B cell (primary cell): ENCODE results near the gene PSMB5. TPM values are rescaled to one million over a fixed set of nuclear protein-coding genes. Genes with fewer than 3 reads are reported as not detected.

Experiments
- ATAC-seq: fragments of 200-7000 bp; cut with Tn5 transposase; one replicate; pipeline ENCODE4 v1.10.0; 2021; ENCODE audit warnings: low read depth, mild to moderate bottlenecking, moderate number of reproducible peaks, moderate library complexity
- CTCF ChIA-PET: fragments of 350-600 bp; sonication (Branson Sonifier 250); formaldehyde crosslinking; loops from one replicate; lab custom pipeline; 2021; ENCODE audit warnings: antibody characterized with exemption, inconsistent platforms; lab: Charles Lee
- POLR2A ChIA-PET: fragments of 350-600 bp; sonication (Branson Sonifier 250); formaldehyde crosslinking; loops from one replicate; lab custom pipeline; 2021; ENCODE audit warnings: antibody characterized with exemption; lab: Charles Lee
- DNase-seq: peaks from one replicate; pipeline ENCODE4 v3.0.0; 2013
- H2AFZ ChIP-seq: 2 replicates; pipeline ENCODE4 v1.6.1; 2012; ENCODE audit warnings: mild to moderate bottlenecking, low read depth, low read length; ENCODE audit not compliant: insufficient read depth, poor library complexity, severe bottlenecking
- H3K27ac ChIP-seq, 2 donors: 1 replicate in 1 of 2; 2 replicates in 1 of 2; pipeline ENCODE4 v1.5.1; 2012 to 2013; ENCODE audit warnings: low read length in 2 of 2, mild to moderate bottlenecking in 2 of 2, moderate library complexity in 1 of 2
- H3K27me3 ChIP-seq, 4 experiments: fragments of 200-600 bp in 1 of 4; sonication (generic) in 1 of 4; replicated peaks in 1 of 4; 1 replicate in 2 of 4; 2 replicates in 2 of 4; pipeline versions ENCODE4 v1.6.1 to v1.7.0; 2013 to 2016; ENCODE audit warnings: low read length in 3 of 4, mild to moderate bottlenecking in 2 of 4, mixed read lengths in 1 of 4, moderate library complexity in 1 of 4; ENCODE audit not compliant: insufficient read depth in 4 of 4, control insufficient read depth in 3 of 4; ENCODE audit errors: control extremely low read depth in 1 of 4
- H3K36me3 ChIP-seq, 2 experiments: replicated peaks in 1 of 2; 1 replicate in 1 of 2; 2 replicates in 1 of 2; pipeline versions ENCODE4 v1.6.1 to v1.7.1; 2013; ENCODE audit warnings: low read length in 1 of 2; ENCODE audit not compliant: insufficient read depth in 2 of 2, control insufficient read depth in 1 of 2; ENCODE audit errors: control extremely low read depth in 1 of 2, extremely low read depth in 1 of 2
- H3K4me1 ChIP-seq, 2 donors: fragments of 200-600 bp in 1 of 2; sonication (generic) in 1 of 2; 1 replicate in 1 of 2; 2 replicates in 1 of 2; pipeline versions ENCODE4 v1.5.1 to v1.6.1; 2013 to 2017; ENCODE audit warnings: low read length in 2 of 2; ENCODE audit not compliant: control insufficient read depth in 2 of 2, insufficient read depth in 2 of 2
- H3K4me2 ChIP-seq: replicated peaks from 2 replicates; pipeline ENCODE3; 2012; ENCODE audit warnings: mild to moderate bottlenecking, low read depth, low read length; ENCODE audit not compliant: poor library complexity, severe bottlenecking
- H3K4me3 ChIP-seq, 5 experiments: fragments of 200-600 bp in 1 of 5; sonication (generic) in 1 of 5; 1 replicate in 3 of 5; 2 replicates in 2 of 5; pipeline versions ENCODE4 v1.5.1 to v1.7.0; 2011 to 2016; ENCODE audit warnings: low read length in 4 of 5, mild to moderate bottlenecking in 4 of 5, low read depth in 2 of 5, control low read depth in 1 of 5, moderate library complexity in 1 of 5; ENCODE audit not compliant: insufficient read depth in 1 of 5; ENCODE audit errors: control extremely low read depth in 1 of 5, extremely low read depth in 1 of 5
- H3K79me2 ChIP-seq: fragments of 200-600 bp; sonication (generic); one replicate; pipeline ENCODE4 v1.6.0; 2016; ENCODE audit warnings: low read length; ENCODE audit not compliant: control insufficient read depth, insufficient read depth
- H3K9ac ChIP-seq: fragments of 200-600 bp; sonication (generic); 2 replicates; pipeline ENCODE4 v1.6.1; 2017; ENCODE audit warnings: mild to moderate bottlenecking, low read length, moderate library complexity
- H3K9me3 ChIP-seq, 3 donors: one replicate each; pipeline versions ENCODE4 v1.6.1 to v1.7.1; 2013; ENCODE audit warnings: low read length in 2 of 3; ENCODE audit not compliant: control insufficient read depth in 2 of 3, insufficient read depth in 1 of 3; ENCODE audit errors: control extremely low read depth in 1 of 3
- H4K20me1 ChIP-seq: 2 replicates; pipeline ENCODE4 v1.6.0; 2012; ENCODE audit warnings: mild to moderate bottlenecking, low read length; ENCODE audit not compliant: insufficient read depth, control insufficient read depth, poor library complexity, severe bottlenecking
- H3K27ac Mint-ChIP-seq: one replicate; pipeline ENCODE4 v1.8.0; 2021; ENCODE audit warnings: mixed read lengths
- H3K27me3 Mint-ChIP-seq: one replicate; pipeline ENCODE4 v1.8.0; 2021; ENCODE audit warnings: mixed read lengths
- H3K4me1 Mint-ChIP-seq: one replicate; pipeline ENCODE4 v1.8.0; 2021; ENCODE audit warnings: mixed read lengths
- H3K4me3 Mint-ChIP-seq: one replicate; pipeline ENCODE4 v1.8.0; 2021; ENCODE audit warnings: mixed read lengths
- H3K9me3 Mint-ChIP-seq: one replicate; pipeline ENCODE4 v1.8.0; 2022; ENCODE audit warnings: mixed read lengths; ENCODE audit not compliant: insufficient read depth
- EZH2 ChIP-seq: IDR thresholded peaks from 2 replicates; pipeline ENCODE4 v1.6.1; 2012; ENCODE audit warnings: borderline replicate concordance, low read depth, mild to moderate bottlenecking, moderate library complexity, low read length; ENCODE audit not compliant: insufficient read depth, poor library complexity, severe bottlenecking
- WGBS: methylation state at CpG from one replicate; pipeline ENCODE4 v1.1.5; 2013; ENCODE audit warnings: missing lambda C conversion rate; ENCODE audit not compliant: insufficient coverage; 5-methylcytosine and 5-hydroxymethylcytosine counted together
- intact Hi-C: fragments of 100-400 bp; cut with micrococcal nuclease; formaldehyde crosslinking; loops from one replicate; pipeline ENCODE4 v1.10.0; 2022
- polyA plus RNA-seq: library from polyadenylated mRNA; depleted of rRNA; stranded (reverse); fragments of >200 nt; gene quantifications from 2 replicates; pipeline ENCODE4 v1.2.3, GENCODE V29; 2012
- total RNA-seq, 2 donors: library from RNA; stranded (reverse); fragments of 120-200 nt in 1 of 2; gene quantifications; 1 replicate in 1 of 2; 2 replicates in 1 of 2; pipeline versions ENCODE4 v1.2.3 to v1.2.4, GENCODE V29; 2013 to 2022
- TF ChIP-seq, protein P1 (sequence below): fragments of 200-600 bp; IDR thresholded peaks from one replicate; pipeline ENCODE4 v1.8.0; 2022; ENCODE audit warnings: antibody characterized with exemption, mild to moderate bottlenecking

PSMB5 gene
- total and polyA plus RNA-seq, 2 donors (not counting 1 experiment from before 2014, with no cell fraction given): 16.5 to 29.0 TPM

DNA sequence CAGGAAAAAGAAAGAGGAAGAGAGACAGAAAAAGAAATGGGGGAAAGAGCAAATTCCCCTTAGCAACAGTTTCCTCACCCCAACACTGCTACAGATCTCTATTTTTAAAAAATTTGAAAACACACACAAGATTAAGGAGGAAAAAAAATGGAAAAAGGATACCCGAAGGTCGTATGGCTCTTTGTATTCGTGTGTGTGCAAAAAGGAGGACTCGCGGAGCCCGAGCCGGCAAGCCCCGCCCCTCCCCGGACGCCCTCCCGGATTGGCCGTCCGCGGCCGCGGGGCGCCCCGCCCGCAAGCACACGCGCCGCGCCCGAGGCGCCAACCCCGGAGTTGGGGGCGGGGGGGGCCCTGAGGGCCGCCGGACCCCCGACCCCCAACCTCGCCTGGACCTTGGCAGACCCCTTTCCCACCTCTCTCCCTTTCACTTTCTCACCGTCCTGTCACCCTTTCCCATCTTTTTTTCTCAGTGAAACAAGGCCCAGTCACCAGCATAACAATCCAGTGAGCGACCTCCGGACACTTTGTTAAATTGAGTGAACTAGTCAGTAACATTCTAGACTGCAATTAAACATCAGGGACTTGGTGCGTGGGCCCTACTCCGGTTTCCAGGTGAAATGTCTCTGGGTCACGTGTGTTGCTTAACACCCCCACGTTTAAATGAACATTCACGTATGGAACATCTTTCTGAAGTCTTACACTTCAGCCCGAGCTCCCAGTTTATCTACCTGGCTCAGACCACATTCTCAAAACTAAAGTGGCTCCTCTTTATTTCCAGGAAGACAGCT is 24.6 kb downstream of the PSMB5 start, which contains the start of gene C14orf93:
Gene C14orf93, minus strand, starts transcription at position 205 of the 788 bp plus-strand sequence. CDS start 11,120 bp downstream, outside the sequence.
- Histone ChIP-seq H3K79me2 (peaks cover 7% of the 10 kb centered on the region), H3K9me3 (no peaks in the 10 kb centered on the region), H3K4me1 (peaks cover 24 to 32% of the 10 kb centered on the region in 2 donors), H2AFZ (peak within 1 kb of the TSS; percentile 88), H3K4me3 (peak within 1 kb of the TSS; percentile 57 to 98 (median 63)), H3K4me2 (peak within 1 kb of the TSS; percentile 82), H3K36me3 (no peaks in the 10 kb centered on the region), H3K9ac (peak within 1 kb of the TSS; percentile 84), H3K27me3 (no peaks in the 10 kb centered on the region), H3K27ac (peak within 1 kb of the TSS; percentile 70 to 80), H4K20me1 (no peaks in the 10 kb centered on the region)
- peak; percentile 38 for ATAC-seq
- CTCF ChIA-PET: interaction anchor here (0.6 to 6.7 kb wide), 4 partner anchors 26 to 59 kb away, joined by 3 to 89 read pairs (median 4); partner anchors contain the start of genes AJUBA and HAUS4
- Mint-ChIP-seq H3K4me3 (peak within 1 kb of the TSS; percentile 95), H3K9me3 (no peaks in the 10 kb centered on the region), H3K27me3 (no peaks in the 10 kb centered on the region), H3K4me1 (peaks cover 42% of the 10 kb centered on the region), H3K27ac (peak within 1 kb of the TSS; percentile 95)
- intact Hi-C loops: loop anchor here (5.0 to 10.0 kb wide), 2 partner anchors 47 to 295 kb away; partner anchors contain the start of genes BCL2L2, CDH24 and PPP1R3E
- peak; percentile 84 for DNase-seq
- POLR2A ChIA-PET: interaction anchor here (0.6 to 0.7 kb wide), 2 partner anchors 631 to 1087 kb away, joined by 4 to 5 read pairs; no protein-coding TSS in a partner anchor
- 3% methylated on average over 37 of the region's 40 CpGs for WGBS
- TF ChIP-seq, protein P1, sequence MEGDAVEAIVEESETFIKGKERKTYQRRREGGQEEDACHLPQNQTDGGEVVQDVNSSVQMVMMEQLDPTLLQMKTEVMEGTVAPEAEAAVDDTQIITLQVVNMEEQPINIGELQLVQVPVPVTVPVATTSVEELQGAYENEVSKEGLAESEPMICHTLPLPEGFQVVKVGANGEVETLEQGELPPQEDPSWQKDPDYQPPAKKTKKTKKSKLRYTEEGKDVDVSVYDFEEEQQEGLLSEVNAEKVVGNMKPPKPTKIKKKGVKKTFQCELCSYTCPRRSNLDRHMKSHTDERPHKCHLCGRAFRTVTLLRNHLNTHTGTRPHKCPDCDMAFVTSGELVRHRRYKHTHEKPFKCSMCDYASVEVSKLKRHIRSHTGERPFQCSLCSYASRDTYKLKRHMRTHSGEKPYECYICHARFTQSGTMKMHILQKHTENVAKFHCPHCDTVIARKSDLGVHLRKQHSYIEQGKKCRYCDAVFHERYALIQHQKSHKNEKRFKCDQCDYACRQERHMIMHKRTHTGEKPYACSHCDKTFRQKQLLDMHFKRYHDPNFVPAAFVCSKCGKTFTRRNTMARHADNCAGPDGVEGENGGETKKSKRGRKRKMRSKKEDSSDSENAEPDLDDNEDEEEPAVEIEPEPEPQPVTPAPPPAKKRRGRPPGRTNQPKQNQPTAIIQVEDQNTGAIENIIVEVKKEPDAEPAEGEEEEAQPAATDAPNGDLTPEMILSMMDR: no peak
- TF ChIP-seq EZH2: no peak
